ENCODE data around the gene SLC6A6. TPM values are rescaled to one million over a fixed set of nuclear protein-coding genes. Genes with fewer than 3 reads are reported as not detected.
A peak's percentile ranks its signal among the peaks of the same experiment; 100 is the strongest.

The SLC6A6 gene
- total RNA-seq, 4 donors from 2014 or later: 35.7 to 75.2 (median 56.4) TPM

GRCh38 chr3:14377044-14377837 lies 25.2 kb upstream of the SLC6A6 start:
- DNase-seq (ENCODE audit: low spot score) (no peak), ATAC-seq (ENCODE audit: low FRiP score) (no peak)
- no peak for TF ChIP-seq CTCF (IDR thresholded peaks at IDR 0.05)

GRCh38 chr3:14377838-14378169 lies 24.6 kb upstream of the SLC6A6 start:
- no peak for TF ChIP-seq CTCF (IDR thresholded peaks at IDR 0.05)
- DNase-seq (ENCODE audit: low spot score) (no peak), ATAC-seq (ENCODE audit: low FRiP score) (peak; percentile 37)

- ATAC-seq (ENCODE audit: low FRiP score) (no peak), DNase-seq (ENCODE audit: low spot score) (no peak)
- no peak for TF ChIP-seq CTCF (IDR thresholded peaks at IDR 0.05)
Observed at GRCh38 chr3:14378415-14378814, 24.0 kb upstream of the SLC6A6 start.

GRCh38 chr3:14379843-14380242 lies 22.6 kb upstream of the SLC6A6 start:
- no peak for DNase-seq (ENCODE audit: low spot score)
- TF ChIP-seq CTCF (IDR thresholded peaks at IDR 0.05): no peak
- ATAC-seq (ENCODE audit: low FRiP score): no peak

- DNase-seq (ENCODE audit: low spot score): no peak
- ATAC-seq (ENCODE audit: low FRiP score): no peak
- no peak for TF ChIP-seq CTCF (IDR thresholded peaks at IDR 0.05)
Observed at GRCh38 chr3:14386254-14386653, 16.2 kb upstream of the SLC6A6 start.

GRCh38 chr3:14388201-14388600 lies 14.2 kb upstream of the SLC6A6 start:
- ATAC-seq (ENCODE audit: low FRiP score) (no peak), DNase-seq (ENCODE audit: low spot score) (no peak)
- TF ChIP-seq CTCF (IDR thresholded peaks at IDR 0.05): no peak

GRCh38 chr3:14389166-14389606 lies 13.2 kb upstream of the SLC6A6 start:
- DNase-seq (ENCODE audit: low spot score) (no peak), ATAC-seq (ENCODE audit: low FRiP score) (no peak)
- TF ChIP-seq CTCF (IDR thresholded peaks at IDR 0.05): no peak

Data from omental fat pad (tissue), 4 donors.